D721Med (cell line): ENCODE data around the gene FCRL5.

Source experiments
- DNase-seq: peaks from one replicate; pipeline ENCODE4 v3.0.0; 2011; ENCODE audit warnings: low spot score; ENCODE audit not compliant: insufficient read length
- FAIRE-seq: peaks from 2 replicates; lab custom pipeline; 2011; peaks lifted over from hg19 to GRCh38; lab: Jason Lieb, UNC
- CTCF ChIP-seq: IDR thresholded peaks from 2 replicates; pipeline ENCODE4 v1.5.1; 2012; ENCODE audit warnings: mild to moderate bottlenecking, control low read depth; ENCODE audit not compliant: insufficient read depth; ENCODE audit errors: missing control alignments

The FCRL5 gene

GRCh38 chr1:157539568-157539967, 12.7 kb downstream of the FCRL5 start:
- FAIRE-seq (no peak), DNase-seq (no peak)
- no peak for TF ChIP-seq CTCF

- DNase-seq (no peak), FAIRE-seq (no peak)
- no peak for TF ChIP-seq CTCF
These were observed 19.7 kb downstream of the FCRL5 start for GRCh38 chr1:157532569-157532968.

- no peak for FAIRE-seq
- DNase-seq: no peak
- no peak for TF ChIP-seq CTCF
These were observed 28.4 kb downstream of the FCRL5 start for GRCh38 chr1:157523774-157524493.

GRCh38 chr1:157521056-157521455, 31.3 kb downstream of the FCRL5 start:
- FAIRE-seq: no peak

GRCh38 chr1:157520386-157520935, 31.9 kb downstream of the FCRL5 start:
- FAIRE-seq (no peak), DNase-seq (no peak)
- TF ChIP-seq CTCF: no peak

More at GRCh38 chr1:157521056-157521455, 31.3 kb downstream of the FCRL5 start:
- DNase-seq: no peak
- no peak for TF ChIP-seq CTCF

- no peak for DNase-seq
- no peak for TF ChIP-seq CTCF
- FAIRE-seq: no peak
These were observed 32.9 kb downstream of the FCRL5 start for GRCh38 chr1:157519451-157519850.

GRCh38 chr1:157517016-157517415, 35.3 kb downstream of the FCRL5 start:
- no peak for DNase-seq
- no peak for FAIRE-seq
- TF ChIP-seq CTCF: no peak
